GM19467 (cell line): ENCODE results near the gene SRRT.
"Not testable (repeated sequence)": the region's sequence is repeated elsewhere in the genome, so short reads cannot be mapped to it uniquely, and the experiment has no call there.

Experiments
- ATAC-seq: cut with Tn5 transposase; IDR thresholded peaks from one replicate; pipeline ENCODE4 v1.9.1; 2021; ENCODE audit warnings: mild to moderate bottlenecking, moderate library complexity; ENCODE audit not compliant: unreplicated experiment

The SRRT gene

DNA sequence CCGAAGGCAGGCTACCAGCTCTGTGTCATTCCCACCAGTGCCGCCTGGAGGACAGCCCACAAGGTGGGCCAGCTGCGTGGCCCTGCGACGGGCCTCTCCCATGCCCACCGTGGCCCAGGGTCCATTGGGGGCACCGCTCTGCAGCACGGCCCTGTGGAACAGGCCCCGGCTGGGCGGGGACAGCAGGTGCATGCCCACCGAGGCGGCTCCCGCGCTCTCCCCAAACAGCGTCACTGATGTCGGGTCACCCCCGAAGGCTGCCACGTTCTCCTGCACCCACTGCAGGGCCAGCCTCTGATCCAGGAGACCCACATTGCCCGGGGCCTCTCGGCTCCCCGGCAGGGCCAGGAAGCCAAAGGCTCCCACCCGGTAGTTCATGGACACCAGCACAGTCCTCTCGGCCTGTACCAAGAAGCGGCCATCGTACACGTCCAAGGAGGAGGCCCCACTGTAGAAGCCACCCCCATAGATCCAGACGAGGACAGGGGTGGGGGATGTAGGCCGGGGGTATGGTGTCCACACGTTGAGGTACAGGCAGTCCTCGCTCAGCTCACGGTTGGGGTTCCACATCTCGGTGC, 18.5 kb downstream of the SRRT start:
- ATAC-seq: no peak

DNA sequence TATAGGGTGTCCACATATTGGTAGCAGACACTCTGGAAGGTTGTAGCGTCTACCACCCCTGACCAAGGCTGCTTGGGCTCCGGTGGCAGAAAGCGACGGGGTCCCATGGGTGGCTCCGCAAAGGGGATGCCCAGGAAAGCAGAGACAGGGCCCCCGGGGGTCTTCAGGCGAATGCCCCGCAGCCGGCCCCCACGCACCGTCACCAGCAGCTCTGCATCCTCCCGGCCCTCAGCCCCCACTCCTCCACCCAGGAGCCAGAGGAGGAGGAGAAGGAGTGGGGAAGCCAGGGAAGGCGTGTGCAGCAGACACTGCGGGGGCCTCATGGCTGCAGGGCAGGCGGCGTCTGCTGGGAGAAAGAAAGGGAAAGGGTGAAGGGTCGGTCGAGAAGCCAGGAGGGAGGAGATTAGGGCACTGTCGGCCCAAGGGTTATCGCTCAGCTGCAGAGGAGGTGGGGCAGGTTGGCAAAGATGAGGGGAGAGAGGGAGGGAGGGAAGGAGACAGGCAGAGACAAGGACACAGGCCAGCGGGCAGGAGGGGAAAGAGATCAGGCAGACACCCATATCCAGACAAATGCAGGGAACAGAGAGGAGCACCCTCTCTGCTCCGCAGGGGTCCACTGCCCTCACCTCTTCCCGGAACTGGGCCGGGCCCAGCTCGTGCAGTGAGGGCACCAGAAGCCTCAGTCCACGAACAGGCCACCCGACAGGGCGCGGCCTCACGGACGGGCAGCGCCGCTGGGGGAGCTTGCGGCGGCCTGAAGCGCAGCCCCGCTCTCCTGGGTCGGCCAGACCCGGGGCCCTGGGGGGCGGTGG, 19.2 kb downstream of the SRRT start:
- no peak for ATAC-seq

DNA sequence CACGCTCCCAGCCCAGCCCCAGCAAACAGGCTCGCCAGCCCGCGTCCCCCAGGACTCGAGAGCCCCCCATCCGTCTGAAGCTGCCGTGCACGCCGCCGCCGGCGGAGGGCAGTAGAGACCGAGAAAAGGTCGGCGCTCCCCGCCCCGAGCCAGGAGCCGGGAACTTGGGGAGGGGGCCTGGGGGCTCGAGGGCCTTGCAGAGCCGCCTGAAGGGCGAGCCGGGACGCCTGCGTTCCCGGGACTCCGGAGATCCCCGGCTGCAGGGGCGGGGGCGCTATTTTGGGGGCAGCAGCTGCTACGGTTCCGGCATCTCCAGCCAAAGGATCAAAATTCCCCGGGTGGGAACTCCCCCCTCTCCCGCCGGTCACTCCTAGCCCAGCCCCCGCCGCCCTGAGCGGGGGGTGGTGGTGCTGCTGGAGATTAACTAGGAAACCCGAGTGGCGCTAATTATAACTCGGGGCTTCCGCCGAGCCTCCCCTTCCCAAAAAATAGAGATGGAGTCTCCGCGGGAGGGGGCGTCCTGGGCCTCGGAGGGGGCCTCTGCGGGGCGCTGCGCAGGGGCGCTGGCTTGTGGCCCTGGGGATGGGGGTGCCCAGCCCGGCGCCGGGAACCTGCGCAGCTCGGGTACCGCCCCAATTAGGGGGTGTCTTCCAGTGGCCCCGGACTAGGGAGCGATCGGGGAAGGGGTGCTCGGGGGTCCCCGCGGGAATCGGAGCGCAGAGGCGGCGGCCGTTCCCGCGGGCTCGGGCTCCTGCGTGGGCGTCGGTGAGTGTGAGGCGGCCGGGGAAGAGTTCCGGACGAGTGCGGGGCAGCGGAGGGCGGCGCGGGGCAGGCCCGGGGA, 20.2 kb downstream of the SRRT start:
- no peak for ATAC-seq

DNA sequence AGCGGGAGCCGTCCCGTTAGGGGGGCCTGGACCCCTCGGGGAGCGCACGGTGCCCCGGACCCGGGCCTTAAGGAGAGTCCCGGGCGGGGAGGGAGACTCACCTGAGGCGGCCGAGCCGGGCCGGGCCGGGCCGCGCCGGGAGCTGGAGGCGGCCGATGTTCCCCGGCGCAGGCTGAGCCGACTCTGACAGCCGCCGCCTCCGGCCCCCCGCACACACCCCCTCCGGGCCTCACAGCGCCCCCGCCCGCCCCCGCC, 20.7 kb downstream of the SRRT start, which contains the start of gene ACHE:
TSS of gene ACHE (minus strand) at position 188 of the 255 bp plus-strand sequence. CDS start 1,656 bp downstream, outside the sequence.
- no peak for ATAC-seq

DNA sequence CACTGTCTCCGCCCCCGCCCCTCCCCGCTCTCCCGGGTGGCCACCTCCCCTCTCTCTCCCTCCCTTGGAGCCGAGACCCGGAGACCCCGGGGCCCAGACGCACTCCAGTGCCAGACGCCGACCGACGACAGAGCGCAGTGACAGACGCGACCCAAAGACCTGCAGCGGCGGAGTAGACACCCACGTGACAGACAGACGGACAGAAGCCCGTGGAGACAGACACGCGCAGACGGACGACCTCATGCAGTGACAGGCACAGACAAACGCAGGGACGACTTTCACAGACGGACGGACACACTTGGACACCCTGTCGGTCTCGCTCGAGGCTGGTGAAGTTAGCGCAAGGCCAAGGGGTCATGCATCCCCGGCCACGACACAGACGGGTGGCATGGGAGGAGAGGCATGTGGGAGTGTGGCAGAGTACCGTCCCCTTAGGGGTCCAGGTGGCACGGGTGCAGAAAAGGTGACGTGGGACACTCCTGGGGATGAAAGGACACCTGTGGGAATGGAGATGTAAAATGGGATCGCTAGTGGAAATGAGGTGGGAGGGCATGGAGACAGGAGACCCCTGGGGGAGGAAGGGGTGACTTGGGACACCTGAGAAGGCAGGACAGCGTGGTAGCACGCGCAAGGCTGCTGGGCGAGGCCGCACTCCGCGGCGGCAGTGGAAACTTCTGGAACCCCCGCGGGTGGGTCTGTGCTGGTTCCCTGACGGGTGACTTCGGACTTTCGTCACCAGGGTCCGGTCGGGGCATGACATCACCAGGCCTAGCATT, 21.2 kb downstream of the SRRT start:
- no peak for ATAC-seq

DNA sequence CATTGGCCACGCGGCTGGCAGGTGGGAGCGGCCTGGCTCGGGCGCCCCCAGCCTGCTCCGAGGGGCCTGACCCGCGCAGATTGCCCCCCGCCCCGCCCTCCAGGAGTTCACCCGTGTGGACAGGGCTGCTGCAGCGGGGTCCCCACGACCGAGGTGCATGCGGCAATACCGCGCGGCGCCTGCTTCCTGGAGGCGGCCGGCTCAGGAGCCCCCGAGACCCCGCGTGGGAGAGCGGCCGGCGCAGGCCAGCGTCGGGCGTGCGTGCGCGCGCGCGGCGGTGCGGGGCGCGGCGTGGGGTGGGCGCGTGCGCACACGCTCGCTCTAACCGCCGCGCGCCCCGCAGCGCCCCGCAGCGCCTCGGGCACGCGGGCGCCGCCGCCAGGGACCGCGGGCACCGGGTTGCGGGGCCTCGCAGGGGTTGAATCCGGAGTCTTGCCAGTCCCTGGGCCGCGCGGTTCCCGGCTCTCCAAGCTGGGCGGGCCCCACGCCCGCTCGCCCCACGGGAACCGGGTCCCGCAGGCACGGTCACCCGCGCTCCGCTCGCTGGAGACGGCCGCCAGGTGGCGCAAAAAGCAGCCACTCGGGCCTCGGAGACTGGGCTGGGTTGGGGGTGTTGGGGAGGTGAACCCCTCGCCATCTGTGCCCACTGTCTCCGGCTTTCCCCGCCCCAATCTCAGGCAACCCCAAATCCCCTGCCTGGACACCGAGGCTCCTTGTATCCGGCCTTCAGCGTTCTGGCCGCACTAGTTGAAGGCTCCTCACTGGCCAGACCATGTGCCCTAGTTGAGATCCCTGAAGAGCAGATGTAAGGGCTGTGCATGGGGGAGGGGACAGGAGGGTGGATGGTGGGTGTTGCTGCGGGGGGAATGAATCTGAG, 22.1 kb downstream of the SRRT start:
- no peak for ATAC-seq

DNA sequence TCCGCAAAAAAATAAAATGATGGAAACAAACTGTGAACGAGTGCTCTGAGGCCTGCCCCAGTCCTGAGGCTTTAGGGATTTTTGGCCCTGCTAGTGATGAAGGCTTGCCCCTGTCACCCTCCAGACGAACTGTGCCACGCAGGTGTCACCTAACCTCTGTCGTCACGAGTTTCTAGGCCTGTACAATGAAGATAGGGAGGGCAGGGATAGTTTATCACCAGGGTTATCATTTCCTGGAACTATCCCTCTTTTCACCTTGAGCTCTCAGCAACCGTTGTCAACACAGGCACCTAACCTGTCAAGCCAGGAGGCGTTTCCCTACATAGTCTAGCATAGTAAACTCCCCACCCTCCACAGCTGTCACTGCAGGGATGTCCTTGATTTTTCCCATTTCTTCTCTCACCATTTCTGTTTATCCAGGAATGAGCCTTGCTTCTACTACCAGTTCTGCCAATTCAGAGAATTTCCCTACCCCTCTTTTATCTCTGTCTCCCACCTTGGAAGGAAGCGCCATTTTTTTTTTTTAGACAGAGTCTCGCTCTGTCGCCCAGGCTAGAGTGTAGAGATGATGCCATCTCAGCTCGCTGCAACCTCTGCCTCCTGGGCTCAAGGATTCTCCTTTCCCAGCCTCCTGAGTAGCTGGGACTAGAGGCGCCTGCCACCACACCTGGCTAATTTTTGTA, 23.0 kb downstream of the SRRT start:
- ATAC-seq: no peak

DNA sequence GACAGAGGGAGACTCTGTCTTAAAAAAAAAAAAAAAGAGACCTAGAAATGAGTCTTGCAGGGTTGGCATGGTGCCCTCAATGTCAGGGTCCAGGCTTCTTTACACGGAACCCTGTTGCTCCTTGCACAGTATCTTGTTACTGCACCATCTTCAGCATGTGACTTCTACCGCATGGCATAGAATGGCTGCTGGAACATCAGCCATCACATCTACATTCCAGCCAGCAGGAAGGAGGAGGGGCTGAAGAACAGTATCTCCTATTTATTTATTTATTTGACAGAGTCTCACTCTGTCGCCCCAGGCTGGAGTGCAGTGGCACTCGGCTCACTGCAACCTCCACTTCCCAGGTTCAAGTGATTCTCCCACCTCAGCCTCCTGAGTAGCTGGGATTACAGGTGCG, 24.5 kb downstream of the SRRT start:
- no peak for ATAC-seq

DNA sequence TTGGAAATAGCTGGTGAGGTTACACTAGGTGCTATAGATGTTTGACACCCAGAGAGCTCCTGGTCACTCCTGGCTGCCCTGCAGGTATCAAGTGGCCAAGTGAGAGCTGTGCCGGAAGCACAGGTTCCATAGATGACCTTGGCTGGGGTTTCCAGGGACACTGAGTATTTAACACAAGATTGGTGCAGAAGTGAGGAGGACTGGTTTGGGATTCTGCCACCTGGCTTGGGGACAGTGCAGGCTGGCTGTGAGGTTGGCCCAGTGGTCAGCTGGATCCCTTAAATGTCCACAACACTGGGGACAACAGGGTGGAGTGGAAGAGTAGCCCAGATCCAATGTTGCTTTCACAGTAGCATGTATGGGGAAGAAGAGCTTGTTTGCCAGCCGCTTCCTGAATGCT, 26.1 kb downstream of the SRRT start:
- ATAC-seq: no peak

DNA sequence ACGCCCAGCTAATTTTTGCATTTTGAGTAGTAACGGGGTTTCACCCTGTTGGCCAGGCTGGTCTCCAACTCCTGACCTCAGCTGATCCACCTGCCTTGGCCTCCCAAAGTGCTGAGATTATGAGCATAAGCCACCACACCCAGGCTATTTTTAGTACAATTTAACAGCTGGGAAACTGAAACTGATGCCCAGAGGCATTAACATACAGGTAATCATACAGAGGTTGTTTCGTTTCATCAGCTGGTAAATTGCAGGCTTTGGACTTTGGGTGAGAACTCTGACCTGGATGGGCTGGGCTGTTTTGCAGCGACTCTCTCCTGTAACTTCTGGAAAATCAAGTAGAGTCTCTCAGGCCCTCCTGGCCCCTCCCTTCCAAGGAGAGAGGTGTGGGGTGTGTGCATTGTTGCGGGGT, 27.0 kb downstream of the SRRT start:
- no peak for ATAC-seq

DNA sequence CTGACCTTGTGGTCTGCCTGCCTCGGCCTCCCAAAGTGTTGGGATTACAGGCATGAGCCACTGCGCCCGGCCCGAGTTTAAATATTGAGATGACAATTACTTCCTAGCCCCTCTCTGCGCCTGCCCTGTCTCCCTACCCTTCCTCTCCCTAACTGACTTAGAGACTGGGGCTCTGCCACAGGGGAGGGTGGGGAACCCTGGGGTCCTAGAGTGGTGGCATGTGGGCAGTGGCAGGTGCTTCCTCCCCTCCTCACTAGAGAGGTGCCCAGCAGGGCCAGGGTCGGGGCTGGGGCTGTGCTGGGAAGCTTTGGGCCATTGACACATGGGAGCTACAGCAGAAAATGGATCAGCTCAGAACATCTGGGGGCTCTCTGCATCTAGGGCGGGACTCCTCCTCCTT, 27.7 kb downstream of the SRRT start:
- no peak for ATAC-seq

DNA sequence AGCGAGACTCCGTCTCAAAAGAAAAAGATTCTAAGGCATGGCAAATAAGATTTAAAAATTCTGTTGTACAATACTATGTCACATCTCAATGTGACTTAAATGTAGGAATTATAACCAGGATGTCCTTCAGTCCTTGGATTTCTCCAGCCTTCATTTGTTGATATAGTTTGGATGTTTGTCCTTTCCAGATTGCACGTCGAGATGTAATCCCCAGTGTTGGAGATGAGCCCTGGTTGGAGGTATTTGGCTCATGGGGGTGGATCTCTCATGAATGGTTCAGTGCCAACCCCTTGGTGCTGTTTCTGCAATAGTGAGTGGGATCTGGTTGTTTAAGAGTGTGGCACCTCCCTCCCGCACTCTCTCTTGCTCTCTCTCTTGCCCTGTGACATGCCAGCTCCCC, 33.6 kb downstream of the SRRT start:
- no peak for ATAC-seq

DNA sequence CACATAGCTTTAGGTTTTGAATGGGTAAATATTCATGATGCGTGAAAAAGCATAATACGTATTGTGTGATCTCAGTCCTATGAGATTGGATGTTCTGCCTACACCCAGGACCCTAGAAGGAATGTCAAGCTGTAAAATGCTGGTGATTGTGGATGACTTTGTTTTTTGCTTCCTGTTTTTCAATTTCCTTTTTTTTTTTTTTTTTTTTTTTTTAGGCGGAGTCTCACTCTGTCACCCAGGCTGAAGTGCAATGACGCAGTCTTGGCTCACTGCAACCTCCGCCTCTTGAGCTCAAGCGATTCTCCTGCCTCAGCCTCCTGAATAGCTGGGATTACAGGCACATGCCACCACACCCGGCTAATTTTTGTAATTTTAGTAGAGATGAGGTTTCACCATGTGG, 35.5 kb downstream of the SRRT start:
- not testable (repeated sequence) for ATAC-seq

DNA sequence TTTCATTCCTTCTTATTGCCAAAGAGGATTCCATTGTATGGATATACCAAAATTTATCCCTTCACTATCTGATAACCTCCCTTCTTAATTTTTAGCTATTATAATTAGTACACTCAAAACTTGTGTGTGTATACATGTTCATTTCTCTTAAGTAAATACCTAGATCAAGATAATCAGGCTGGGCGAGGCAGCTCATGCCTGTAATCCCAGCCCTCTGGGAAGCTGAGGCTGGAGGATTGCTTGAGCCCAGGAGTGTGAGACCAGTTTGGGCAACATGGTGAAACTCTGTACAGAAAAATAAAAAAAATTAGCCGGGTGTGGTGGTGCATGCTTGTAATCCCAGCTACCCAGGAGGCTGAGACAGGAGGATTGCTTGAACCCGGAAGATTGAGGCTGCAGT, 36.6 kb downstream of the SRRT start:
- ATAC-seq: no peak

DNA sequence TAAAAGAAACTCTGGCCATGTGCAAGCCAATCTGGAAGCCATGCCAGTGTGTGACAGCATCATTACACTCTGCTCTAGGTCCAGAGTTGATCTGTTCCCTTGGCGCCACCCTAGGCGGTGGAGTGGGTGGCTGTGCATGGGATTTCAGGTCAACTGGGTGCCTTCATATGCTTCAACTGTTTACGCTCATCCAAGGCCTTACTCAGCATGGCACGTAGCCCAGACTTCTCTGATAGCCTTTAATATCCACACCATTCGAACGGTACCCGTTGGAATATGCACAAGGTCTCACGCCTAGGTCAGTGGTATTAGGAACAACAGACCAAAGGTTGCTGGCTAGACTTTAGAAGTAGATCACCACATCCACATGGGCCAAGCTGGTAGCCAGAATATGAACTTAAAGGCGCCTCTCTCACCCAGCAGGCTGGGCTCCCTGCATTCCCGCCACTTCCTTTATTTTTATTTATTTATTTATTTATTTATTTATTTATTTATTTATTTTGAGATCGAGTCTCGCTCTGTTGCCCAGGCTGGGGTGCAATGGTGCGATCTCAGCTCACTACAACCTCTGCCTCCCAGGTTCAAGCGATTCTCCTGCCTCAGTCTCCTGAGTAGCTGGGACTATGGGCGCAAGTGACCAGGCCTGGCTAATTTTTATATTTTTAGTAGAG, 39.4 kb downstream of the SRRT start:
- no peak for ATAC-seq

DNA sequence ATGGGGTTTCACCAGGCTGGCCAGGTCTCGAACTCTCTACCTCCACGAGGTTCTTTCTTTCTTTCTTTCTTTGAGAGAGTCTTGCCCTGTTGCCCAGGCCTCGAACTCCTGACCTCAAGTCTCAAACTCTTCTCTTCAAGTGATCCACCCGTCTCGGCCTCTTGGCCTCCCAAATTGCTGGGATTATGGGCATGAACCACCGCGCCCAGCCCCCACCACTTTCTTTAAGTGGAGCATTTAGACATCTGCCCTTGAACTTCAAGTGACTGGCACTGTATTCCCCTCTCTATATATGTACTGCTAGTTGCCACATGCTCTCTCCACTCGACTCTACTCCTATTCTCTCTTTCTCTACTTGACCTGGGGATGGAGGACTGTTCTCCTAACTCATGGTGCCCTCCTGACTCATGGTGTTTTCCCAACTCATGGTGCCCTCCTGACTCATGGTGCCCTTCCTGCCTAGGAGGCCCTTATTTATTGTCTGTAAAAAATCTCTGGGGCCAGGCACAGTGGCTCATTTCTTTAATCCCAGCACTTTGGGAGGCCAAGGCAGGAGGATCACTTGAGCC, 40.1 kb downstream of the SRRT start:
- no peak for ATAC-seq

DNA sequence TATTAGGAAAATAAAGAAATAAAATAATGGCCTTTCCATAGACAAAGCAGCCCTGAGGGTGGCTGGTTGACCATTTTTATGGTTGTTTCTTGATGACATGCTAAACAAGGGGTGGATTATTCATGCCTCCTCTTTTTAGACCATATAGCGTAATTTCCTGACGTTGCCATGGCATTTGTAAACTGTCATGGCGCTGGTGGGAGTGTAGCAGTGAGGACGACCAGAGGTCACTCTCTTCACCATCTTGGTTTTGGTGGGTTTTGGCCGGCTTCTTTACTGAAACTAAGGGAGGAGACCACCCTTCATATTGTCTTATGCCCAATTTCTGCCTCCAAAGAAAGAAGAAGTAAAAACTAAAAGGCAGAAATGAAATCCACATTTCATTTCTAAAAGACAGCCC, 44.4 kb downstream of the SRRT start:
- not testable (repeated sequence) for ATAC-seq

DNA sequence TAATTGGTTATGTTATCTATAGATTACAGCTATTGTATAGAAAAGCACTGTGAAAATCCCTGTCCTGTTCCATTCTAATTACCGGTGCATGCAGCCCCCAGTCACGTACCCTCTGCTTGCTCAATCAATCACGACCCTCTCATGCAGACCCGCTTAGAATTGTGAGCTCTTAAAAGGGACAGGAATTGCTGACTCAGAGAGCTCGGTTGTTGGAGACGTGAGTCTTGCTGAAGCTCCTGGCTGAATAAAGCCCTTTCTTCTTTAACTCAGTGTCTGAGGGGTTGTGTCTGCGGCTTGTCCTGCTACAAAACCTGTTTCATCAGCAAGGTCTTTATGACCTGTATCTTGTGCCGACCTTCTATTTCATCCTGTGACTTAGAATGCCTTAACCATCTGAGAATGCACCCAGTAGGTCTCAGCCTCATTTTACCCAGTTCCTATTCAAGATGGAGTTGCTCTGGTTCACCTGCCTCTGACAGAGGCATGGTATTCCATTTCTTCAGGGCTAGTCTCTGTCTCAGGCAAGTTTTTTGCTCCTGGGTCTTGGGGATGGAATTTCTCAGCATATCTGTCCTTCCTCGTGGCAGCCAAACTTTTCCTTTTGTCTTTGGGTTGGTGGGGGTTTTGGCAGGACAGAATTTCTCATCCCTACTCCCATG, 45.0 kb downstream of the SRRT start:
- ATAC-seq: not testable (repeated sequence)
